Endometrium (tissue), 2 donors: ENCODE data around the gene ALOXE3.

Experiments
- FAIRE-seq: peaks from 2 replicates; lab custom pipeline; 2012; peaks lifted over from hg19 to GRCh38; lab: Jason Lieb, UNC
- donor health status: control.
- donor health status: control.

ALOXE3 gene

DNA sequence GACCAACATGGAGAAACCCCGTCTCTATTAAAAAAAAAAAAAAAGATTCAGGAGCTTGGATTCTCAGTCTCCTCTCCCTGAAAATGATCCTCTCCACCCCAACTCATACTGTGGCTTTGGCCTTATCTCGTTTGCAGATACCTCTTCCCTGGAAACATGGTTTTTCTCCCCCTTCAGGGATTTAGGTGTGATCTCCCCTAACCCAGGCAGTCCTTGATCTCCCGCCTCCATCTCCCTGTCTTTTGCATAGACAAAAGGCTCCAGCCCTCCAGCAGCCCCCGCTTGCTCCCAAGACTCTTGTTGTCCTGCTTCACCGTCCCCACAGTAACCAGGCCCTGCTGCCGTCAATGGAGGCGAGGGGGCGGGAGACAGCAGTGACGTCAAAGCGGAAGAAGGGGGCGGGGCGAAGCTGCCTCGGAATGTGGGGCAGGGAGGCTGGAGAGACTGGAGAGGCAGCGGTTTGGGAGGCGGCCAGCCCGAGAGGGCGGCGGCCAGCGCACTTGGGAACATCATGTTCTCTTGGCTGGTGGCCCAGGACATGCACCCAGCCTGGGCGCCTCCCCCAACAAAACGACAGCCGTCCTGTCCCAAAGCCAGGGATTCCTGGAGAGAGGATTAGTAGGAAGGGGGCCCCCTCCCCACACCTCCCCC lies 35.8 kb upstream of the ALOXE3 start:
- FAIRE-seq: peak; percentile 93

DNA sequence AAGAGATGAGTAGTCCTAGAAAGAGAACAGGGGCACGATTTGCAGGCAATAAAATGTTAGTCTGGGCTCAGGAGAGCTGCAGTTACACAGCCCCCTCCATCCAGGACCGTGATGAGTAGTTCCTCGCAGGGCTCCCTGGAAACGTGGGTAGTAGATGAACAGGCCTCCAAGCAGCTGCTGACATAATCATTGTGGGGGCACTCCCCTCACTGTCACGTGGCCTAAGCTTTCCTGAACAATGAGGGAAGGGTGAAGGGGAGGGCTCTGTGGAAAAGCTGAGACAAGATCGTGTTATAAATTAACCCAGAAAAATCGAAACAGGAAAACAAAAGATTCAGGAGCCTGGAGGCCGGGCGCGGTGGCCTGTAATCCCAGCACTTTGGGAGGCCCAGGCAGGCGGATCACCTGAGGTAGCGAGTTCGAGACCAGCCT lies 35.2 kb upstream of the ALOXE3 start:
- FAIRE-seq: peak; percentile 35

DNA sequence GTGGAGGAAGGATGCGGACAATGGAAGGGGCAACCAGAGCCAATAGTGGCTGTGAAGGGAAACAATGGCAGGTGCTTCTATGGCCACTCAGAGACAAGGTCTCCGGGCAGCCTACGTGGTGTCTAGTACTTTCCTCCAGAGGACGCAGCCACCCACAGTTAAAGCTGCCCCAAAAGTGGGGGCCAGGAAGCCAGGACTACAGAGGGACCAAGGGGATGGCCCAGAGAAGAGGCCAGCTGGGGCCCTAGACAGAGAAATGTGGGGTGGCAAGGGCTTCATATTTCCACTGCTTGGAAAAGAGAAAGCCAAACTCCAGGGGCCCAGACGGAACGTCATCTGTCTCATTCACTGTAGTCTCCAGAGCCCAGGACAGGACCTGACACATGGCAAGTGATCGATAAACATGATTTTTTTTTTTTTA lies 34.7 kb upstream of the ALOXE3 start:
- no peak for FAIRE-seq

DNA sequence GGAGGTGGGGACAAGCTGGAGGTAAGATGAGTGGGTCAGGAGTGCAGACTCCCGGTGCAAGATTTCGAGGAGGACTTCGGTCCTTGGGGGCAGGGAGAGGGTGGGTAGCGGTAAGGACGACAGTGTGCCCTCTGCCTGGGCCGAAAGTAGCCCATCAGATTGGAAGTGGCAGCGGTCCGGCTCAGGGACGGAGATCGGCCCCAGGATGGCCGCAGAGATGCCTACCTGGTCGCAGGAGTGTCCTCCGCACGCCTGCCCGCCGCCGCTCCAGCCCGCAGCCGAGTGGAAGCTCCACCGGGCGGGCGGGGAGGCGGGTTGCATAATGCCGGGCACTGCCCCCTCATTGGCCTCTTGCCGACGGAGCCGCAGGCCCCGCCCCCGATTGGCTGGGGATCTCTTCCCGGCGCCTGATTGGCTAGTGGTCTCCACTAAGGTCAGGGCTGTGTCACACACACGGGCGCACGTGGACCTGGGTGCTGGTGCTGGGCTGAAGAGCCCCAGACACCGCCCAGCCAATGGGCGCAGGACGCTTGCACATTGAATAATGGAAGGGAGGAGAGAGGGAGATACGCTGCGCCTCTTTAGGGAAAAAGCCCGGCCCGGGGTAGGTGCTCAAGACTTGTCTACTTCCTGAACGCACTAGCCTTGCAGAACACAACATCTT lies 33.9 kb upstream of the ALOXE3 start, which contains the start of gene PER1:
Gene PER1, minus strand, starts transcription at position 293 of the 664 bp plus-strand sequence. CDS start 1,698 bp downstream, outside the sequence.
- FAIRE-seq: no peak

DNA sequence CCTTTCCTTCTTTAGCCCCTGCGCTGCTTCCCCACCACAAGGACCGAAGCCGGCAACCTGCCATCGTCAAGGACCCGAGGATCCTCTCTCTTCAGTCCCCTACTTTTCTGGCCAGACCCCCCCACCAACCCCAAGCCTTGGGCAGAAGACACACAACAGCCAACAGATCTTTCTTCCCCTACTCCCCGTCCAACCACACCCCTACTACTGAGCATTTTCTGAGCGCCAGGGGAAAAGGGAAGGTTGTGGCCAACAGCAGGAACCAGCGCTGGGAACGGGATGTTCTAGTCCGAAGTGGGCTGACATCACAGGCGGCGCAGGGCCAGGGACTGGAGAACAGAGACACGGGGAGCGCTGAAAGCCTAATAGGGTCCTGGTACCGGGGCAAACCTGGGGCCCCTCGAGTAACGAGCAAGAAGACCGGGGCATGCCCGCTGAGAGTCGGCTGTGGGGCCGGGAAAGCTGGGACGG lies 33.4 kb upstream of the ALOXE3 start:
- FAIRE-seq: no peak

DNA sequence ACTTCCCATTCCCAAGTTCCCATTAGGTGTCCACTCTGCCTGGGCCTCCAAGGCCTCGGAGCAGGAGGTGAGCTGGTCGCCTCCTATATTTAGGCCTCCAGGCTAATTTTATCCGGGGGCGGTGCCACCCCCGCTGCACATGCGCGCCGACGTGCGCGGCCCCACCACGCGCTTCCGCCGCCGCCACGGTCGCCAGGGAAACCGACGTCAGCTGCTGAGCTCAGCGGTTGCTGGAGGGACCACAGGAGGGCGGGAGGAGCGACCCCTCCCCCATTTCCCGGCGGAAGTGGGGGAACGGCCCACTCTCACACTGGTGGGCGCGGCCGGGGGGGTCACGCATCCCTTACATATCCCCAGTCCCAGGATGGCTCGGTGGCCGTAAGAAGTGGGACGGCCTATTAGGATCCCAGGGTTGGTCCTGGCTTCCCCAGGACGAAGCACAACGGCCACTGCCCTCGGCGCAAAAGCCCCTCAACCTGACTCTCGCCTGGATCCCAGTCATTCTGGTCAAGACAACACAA lies 32.9 kb upstream of the ALOXE3 start:
- FAIRE-seq: no peak

DNA sequence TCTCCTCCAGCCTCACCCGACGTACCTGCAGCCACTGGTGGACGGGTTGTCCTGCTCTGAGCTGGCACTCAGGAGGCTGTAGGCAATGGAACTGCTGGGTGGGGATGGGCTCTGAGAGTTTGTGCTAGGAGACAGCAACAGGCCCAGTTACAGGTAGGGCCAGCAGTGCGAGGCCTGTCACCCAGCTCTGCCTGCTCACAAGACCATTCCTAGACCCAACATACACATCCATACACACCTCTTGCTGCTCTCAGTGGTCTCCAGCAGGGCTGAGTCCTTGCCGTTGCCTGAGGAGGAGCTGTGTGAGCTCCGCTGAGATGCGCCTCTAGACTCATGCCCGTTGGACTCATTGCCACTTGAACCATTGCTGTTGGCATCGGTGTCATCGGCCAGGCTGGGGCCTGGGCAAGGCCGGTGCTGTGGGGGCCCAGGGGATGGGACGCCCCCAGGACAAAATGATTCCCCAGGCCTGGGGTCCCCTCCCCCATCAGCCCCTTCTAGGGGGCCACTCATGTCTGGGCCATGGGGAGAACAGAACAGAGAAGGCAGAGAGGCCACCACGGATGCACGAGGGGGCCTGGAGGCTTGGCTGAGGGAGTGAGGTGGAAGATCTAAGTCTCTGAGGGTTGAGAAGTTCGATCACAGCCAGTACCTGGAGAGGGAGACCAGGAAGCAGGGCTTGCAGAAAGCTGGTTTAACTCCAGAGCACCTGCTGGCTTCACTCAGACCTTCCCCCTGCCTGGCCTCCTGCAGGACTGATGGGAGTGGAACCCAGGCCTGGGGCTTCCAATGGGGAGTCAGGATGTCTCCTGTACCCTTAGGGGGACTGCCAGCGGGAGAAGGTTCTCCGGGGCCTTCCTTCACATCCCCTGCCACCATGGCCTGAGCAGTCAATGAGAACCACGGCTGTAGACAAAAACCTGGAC lies 32.1 kb upstream of the ALOXE3 start:
- FAIRE-seq: no peak

DNA sequence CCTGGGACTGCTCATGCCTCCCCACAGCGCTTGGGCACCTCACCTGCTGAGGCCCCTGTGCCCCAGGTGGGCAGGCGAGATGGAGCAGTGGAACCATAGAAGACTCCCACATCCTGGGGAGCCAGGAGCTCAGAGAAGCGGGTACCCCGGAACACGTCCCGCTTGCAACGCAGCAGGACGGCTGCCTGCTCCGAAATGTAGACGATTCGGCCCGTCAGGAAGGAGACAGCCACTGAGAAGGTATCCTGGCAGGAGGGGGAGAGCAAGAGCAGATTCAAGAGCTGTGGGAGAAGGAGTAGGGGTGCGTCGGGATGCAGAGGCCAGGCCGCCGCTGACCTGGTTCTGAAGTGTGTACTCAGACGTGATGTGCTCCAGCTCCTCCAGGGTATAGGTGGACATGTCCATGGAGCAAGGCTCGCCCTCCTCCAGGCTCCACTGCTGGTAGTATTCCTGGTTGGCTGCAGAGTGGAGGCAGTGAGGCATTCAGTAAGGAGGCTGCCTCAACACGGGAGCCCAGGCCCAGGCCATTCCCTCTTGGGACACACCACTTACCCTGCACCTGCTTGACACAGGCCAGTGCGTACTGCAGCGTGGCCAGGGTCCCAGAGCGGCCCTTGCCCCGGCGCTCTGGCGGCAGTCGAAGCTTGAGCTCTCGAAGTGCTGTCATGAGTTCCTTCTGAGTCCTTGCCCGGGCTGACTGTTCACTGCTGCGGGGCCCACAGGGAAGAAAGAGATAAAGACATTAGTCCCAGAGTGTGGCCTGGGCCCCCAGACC lies 31.3 kb upstream of the ALOXE3 start:
- no peak for FAIRE-seq

DNA sequence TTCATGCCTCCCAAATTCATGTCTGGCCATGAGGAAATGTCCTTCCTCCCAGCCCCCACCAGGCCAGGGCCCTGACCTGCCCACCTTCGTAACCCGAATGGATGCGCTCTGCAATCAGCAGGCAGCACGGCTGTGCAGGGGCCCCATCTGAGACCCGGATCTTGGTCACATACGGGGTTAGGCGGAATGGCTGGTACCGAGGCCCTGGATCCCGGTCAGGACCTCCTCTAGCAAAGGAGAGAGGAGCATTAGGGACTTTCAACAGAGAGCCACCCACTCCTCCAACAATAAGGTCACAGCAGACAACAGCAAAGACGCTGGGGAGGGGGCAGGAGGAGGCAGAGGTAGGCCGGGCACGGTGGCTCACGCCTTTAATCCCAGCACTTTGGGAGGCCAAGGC lies 30.2 kb upstream of the ALOXE3 start:
- no peak for FAIRE-seq

DNA sequence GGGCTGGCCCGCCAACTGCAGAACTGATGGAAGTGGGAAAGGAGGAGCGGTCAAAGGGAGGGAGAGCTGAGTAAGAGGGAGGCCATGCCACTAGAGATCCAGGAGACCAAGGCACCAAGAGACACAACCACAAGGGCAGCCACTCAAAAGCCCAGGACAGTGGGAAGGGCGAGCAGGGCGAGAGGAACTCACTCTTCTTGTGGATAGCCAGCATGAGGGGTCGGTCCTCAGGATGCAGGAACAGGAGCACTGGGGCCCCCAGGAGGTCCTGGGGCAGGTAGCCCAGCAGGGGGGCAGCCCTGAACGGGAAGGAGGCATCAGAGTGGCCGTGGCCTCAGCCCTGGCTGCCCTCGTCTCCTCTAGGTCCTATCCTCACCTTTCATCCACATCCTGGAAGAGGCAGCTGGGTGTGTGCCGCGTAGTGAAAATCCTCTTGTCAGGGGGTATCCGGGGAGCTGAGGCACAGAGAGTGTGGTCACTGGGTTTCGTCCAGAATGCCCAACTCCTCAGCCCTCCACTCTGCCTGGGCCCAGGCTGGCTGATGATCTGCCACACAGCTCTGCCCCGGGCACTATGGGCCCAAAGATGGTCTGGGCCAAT lies 29.6 kb upstream of the ALOXE3 start:
- FAIRE-seq: no peak

DNA sequence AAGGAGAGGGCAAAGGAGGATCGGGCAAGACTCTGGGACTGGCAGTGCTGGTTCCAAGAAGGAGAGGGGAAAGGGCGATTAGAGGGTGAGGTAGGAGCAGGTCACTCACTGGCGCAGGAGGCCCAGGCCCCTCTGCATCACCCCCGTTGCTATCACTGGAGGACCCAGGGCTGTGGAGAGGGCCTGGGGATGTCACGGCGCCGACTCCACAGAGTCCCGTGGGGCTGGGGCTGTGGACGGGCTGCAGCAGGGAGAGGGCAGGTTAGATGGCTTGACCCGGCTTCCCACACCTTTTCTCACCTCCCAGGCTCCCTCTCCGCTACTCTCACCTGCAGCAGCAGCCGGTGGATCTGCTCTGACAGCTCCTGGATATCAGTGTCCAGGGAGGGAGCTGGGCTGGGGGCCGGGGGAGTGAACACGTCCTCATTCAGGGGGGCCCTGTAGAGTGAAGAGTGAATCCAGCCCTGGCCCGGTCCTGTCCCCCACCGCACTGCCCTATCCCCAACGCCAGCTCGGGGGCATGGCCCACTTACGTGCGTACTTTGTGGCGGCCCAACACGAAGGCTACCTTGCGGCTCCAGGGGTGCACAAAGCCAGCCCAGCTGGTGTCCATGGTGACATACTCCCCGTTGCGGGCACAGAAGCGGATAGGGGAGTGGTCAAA lies 29.0 kb upstream of the ALOXE3 start:
- FAIRE-seq: no peak

DNA sequence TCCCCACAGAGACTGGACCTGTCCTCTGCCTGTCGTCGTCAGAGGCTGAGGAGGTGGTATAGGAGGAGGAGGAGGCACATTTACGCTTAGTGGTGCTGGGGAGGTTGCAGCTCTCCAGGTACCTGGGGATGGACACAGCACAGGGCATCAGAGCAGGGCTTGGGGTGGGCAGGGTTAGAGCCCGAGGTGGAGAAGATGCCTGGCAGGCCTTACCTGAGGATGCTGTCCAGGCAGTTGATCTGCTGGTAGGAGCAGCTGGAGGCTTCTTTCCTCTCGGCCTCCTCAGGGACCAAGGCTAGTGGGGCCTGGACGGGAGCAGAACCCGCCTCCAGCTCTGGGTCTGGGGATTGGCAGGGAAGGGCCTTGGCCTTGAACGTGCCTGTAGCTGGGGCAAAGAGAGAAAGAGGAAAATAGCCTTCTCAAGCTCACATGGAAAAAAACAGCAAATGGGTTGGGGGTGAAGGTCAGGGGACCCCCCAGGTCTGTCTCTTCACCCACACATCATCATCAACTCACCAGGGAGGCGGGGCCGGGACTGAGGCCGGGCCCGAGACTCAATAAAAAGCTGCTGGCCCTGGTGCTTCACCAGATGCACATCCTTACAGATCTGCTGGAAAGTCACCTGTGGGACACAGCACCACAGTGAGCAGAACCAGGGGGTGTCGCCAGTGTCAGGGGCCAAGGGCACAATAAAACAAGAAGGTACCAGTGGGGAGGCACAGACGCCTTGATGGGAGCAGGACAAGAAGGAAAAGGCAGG lies 28.2 kb upstream of the ALOXE3 start:
- FAIRE-seq: no peak

DNA sequence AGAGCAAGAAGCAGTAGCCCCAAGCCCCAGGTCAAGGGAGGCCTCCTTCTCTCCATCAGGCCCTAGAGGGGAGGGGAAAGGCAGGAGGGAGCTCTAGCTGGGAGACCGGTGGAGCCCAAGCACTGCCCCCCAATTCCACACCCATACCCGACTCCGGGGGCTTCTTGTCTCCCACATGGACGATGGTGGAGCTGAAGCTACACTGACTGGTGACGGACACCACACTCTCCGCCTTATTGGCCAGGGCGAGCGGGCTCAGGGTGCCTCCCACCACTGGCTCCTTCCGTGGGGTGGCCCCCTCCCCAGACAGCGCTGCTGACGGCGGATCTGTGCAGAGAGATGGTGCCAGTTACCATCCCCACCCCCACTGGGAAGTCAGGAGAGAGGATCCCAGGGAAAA lies 27.5 kb upstream of the ALOXE3 start:
- no peak for FAIRE-seq

DNA sequence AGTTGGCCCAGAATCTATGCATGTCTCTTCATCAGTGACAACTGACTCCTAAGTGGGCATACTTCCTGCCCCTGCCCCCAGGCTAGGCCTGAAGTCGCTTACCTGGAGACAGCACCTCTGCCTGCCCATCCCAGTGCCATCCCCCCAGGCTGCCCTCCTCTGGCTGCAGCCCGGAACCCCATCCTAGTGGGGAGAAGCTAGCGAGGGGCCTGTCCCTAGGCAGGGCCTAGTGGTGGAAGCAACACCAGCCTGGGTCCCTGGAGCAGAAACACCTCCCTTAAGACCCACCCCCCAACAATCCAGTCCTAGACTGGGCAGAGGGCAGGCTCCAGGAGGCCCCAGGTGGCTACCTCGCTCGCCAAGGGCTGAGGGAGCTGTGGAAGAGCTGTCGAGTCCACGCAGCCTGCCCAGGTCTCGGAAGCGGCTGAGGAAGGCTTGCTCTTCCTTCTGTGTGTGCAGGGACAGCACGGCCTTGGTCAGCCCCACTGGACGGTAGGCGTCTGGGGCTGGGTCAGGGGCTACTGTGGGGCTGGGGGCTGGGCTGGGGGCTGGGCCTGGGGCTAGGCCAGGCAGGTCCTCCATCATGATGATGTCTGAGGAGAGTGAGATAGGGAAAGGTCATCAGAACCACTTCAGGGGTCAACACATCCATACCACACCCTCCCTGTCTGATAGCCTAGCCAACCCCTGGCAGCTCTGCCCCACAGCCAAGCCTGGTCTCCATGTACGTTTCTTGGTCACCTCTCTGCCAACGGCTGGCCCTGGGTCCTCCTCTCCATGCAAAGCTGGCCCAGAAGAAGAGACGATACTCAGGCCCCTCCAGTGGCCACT lies 26.3 kb upstream of the ALOXE3 start:
- no peak for FAIRE-seq

DNA sequence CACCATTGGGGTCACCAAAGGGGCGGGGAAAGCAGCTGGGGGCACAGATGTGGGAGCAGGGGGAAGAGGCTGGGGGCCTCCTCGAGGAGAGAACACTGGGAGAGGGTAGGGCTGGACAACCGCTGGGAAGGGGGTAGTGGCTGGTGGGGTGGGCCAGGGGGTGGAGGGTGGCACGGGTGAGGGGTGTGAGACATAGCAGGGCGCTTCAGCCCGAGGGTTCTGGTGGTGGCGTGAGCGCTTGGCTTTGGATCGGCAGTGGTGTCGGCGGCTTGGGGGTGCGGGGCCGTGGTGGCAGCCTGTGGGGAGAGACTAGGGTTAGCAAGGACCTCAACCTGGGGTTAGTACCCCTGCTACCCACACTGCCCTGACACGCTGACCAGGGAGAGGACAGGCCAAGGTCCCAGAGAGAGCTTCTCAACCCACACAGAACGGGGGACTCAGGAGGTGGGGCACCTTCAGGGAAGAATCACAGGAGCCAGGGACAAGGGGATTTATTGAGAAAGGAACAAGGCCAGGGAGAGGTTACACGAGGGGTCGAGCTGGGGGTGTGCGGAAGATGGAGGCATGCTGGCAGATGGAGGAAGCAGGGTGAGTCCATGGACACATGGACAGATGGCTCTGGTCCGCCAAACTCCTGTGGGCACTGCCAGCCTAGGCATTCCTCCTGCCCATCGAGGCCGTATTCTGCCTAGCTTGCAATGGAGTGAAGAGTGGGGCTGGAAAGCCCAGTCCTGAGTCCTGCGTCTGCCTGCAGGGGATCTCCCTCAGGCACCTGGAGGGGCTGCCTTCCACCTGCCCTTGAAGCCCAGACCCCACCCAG lies 25.5 kb upstream of the ALOXE3 start:
- no peak for FAIRE-seq

DNA sequence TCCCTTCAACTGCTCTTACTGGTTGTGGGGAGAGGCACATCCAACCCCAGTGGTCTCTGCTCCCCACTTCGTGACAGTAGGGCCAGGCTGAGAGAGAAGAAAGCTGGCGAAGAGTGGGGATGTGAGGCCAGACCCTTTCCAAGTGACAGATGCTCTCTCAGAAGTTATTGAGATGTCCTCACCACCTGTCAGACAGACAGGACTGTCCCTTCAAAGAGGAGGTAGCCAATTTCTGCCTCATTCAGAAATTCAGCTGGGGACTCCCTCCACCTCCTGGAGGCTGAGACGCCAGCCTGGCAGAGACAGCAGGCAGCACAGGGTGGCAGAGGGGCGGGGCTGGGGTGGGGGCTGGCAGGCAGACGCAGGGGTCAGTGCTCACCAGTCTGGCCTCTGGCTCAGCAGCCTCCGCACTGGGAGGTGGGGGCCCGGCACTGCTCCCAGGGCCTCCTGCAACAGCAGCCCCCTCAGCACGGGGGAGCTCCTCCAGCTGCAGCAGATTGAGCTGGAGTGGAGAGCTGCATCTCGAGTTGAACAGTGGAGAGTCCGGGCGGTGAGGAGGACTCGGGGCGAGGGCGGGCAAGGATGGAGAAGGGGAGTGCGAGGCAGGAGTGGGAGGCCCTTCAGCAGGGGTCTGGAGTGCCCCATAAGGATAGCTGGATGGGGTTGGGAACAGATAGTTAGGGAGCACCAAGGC lies 24.7 kb upstream of the ALOXE3 start:
- FAIRE-seq: no peak

DNA sequence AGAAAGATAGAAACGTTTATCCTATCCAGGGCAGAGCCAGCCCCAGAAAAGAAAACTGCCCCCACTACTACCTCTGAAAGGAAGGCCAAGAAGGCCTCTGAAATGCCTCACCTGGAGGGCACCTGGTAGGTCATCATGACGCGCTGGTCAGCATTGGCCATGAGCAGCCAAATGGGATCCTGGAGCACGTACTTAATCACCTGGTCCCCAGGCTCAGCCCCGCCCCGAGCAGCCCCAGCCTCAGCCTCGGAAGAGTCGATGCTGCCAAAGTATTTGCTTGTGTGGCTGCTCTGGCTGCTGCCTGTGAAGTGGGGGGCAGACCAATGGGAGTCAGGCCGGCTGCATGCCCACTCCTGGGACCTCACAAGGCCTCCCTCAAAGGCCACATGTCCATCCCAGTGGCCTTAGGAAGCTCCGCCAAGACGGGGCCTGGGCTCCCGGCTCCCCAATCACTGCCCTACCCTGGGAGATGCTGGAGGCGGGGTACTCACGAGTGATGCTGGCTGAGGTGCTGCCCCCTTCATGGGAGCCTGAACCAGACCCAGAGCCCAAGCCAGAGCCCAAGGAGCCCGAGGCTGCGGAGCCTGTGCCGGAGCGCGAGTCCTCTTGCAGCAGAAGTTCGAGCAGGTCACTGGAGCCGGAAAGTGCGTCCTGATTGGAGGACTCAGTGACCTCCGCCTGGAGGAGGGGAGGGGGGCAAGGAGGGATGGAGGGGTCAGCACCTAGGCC lies 24.0 kb upstream of the ALOXE3 start:
- no peak for FAIRE-seq
